HepG2 (cell line): ENCODE data around the gene OPTN. TPM values are rescaled to one million over a fixed set of nuclear protein-coding genes. Genes with fewer than 3 reads are reported as not detected.

Source experiments
- FOXM1 ChIP-seq: sonication (generic); formaldehyde crosslinking; IDR thresholded peaks from 2 replicates; pipeline ENCODE4 v1.5.0; 2020; ENCODE audit warnings: missing genetic modification reagents
- MEIS1 ChIP-seq: sonication (generic); formaldehyde crosslinking; IDR thresholded peaks from 2 replicates; pipeline ENCODE4 v1.9.0; 2021; ENCODE audit warnings: mild to moderate bottlenecking, missing genetic modification reagents, moderate library complexity, borderline replicate concordance
- SAFB2 ChIP-seq: sonication (generic); formaldehyde crosslinking; IDR thresholded peaks from 2 replicates; pipeline ENCODE4 v1.5.1; 2020; ENCODE audit warnings: missing genetic modification reagents, low read depth, mild to moderate bottlenecking, borderline replicate concordance
- SMC3 ChIP-seq: IDR thresholded peaks from 2 replicates; pipeline ENCODE4 v1.6.1; 2011; ENCODE audit warnings: low read length, improper control_type of control experiment
- ZNF256 ChIP-seq: sonication (generic); formaldehyde crosslinking; conservative IDR thresholded peaks from 2 replicates; pipeline ENCODE4 v1.4.0; 2020; ENCODE audit warnings: missing genetic modification reagents
- ZNF879 ChIP-seq: sonication (generic); formaldehyde crosslinking; IDR thresholded peaks from 2 replicates; pipeline ENCODE4 v1.8.1; 2023; ENCODE audit warnings: missing genetic modification reagents
- polyA plus RNA-seq, 8 experiments: library from polyadenylated mRNA; depleted of rRNA in 3 of 8; stranded (reverse) in 7 of 8; unstranded in 1 of 8; fragments of >200 nt; fragmentation: Illumina TruSeq in 4 of 8; extraction: Trizol in 4 of 8; gene quantifications; 2 replicates each; pipeline versions ENCODE4 v1.2.1 to v1.2.3, GENCODE V29; 2011 to 2016; ENCODE audit warnings: low read depth in 4 of 8, missing spikeins in 1 of 8, mixed read lengths in 1 of 8; ENCODE audit not compliant: insufficient read depth in 1 of 8
- total RNA-seq, 5 experiments: library from RNA; depleted of rRNA; stranded (reverse); fragments of >200 nt; fragmentation: Illumina TruSeq; extraction: Trizol; gene quantifications; 2 replicates each; pipeline ENCODE4 v1.2.3, GENCODE V29; 2016; ENCODE audit warnings: low read depth in 1 of 5
- TF ChIP-seq, protein P1 (sequence below): sonication (generic); formaldehyde crosslinking; IDR thresholded peaks from 2 replicates; pipeline ENCODE4 v1.4.0; 2020; ENCODE audit warnings: missing genetic modification reagents
- TF ChIP-seq, protein P2 (sequence below): IDR thresholded peaks from 2 replicates; pipeline ENCODE4 v1.6.1; 2016
- TF ChIP-seq, protein P3 (sequence below): sonication (generic); formaldehyde crosslinking; IDR thresholded peaks from 2 replicates; pipeline ENCODE4 v1.9.0; 2021; ENCODE audit warnings: missing genetic modification reagents, mild to moderate bottlenecking, borderline replicate concordance

OPTN gene
- total and polyA plus RNA-seq, 2 of the 13 experiments (the other 11 are each of a cell fraction or from before 2014, with no cell fraction given), result 13.4 to 46.6 TPM

DNA sequence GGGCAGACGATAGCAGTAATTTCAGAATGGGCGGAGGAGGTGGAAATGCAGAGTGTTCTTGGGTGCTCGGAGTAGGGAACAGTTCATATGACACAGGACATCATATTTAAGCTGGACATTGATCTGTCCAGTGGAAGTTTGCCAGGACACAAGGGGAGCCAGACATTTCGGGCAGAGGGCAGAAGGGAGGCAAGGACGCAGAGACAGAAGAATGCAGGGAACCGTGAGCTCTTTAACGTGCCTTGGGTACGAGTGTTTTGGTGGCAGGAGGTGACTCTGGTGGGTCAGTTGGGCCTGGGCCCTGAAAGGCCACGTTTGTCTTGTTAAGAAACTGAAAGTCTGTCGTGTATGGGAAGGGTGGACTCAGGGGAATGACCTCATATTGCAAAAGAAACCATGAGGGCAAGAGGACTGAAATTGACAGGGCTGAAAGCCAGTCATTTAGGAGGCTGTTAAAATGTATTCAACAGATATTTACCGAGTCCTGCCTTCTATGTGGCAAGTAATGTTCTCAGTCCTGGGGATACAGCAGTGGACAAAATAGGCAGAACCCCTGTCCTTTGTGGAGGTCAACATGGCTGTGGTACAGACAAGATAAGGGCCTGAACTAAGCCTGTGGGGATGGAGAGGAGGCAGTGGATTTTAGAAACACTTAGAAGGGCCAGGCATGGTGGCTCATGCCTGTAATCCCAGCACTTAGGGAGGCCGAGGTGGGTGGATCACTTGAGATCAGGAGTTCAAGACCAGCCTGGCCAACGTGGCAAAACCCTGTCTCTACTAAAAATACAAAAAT lies 2.2 kb downstream of the OPTN start (continued):
- TF ChIP-seq, protein P1, sequence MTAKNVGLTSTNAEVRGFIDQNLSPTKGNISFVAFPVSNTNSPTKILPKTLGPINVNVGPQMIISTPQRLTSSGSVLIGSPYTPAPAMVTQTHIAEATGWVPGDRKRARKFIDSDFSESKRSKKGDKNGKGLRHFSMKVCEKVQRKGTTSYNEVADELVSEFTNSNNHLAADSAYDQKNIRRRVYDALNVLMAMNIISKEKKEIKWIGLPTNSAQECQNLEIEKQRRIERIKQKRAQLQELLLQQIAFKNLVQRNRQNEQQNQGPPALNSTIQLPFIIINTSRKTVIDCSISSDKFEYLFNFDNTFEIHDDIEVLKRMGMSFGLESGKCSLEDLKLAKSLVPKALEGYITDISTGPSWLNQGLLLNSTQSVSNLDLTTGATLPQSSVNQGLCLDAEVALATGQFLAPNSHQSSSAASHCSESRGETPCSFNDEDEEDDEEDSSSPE, result 0 out of 2 replicates have a peak, but pooled peaks have one; percentile 18
- no peak for TF ChIP-seq SAFB2
- TF ChIP-seq, protein P2, sequence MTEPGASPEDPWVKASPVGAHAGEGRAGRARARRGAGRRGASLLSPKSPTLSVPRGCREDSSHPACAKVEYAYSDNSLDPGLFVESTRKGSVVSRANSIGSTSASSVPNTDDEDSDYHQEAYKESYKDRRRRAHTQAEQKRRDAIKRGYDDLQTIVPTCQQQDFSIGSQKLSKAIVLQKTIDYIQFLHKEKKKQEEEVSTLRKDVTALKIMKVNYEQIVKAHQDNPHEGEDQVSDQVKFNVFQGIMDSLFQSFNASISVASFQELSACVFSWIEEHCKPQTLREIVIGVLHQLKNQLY (CRISPR knock-in tag), result no peak
- TF ChIP-seq ZNF879 (CRISPR knock-in tag), result no peak
- no peak for TF ChIP-seq ZNF256 (CRISPR knock-in tag)
- TF ChIP-seq, protein P3, sequence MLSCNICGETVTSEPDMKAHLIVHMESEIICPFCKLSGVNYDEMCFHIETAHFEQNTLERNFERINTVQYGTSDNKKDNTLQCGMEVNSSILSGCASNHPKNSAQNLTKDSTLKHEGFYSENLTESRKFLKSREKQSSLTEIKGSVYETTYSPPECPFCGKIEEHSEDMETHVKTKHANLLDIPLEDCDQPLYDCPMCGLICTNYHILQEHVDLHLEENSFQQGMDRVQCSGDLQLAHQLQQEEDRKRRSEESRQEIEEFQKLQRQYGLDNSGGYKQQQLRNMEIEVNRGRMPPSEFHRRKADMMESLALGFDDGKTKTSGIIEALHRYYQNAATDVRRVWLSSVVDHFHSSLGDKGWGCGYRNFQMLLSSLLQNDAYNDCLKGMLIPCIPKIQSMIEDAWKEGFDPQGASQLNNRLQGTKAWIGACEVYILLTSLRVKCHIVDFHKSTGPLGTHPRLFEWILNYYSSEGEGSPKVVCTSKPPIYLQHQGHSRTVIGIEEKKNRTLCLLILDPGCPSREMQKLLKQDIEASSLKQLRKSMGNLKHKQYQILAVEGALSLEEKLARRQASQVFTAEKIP (CRISPR knock-in tag), result no peak
- no peak for TF ChIP-seq SMC3
- peak; percentile 61; the same call in 1 of the 2 replicates for TF ChIP-seq MEIS1 (CRISPR knock-in tag)
- no peak for TF ChIP-seq FOXM1 (CRISPR knock-in tag)
- TF ChIP-seq, all 625 proteins: peak for 79
